ENCODE results near the gene RHEX. TPM values are rescaled to one million over a fixed set of nuclear protein-coding genes. Genes with fewer than 3 reads are reported as not detected.
"Not testable (repeated sequence)": the region's sequence is repeated elsewhere in the genome, so short reads cannot be mapped to it uniquely, and the experiment has no call there.

The RHEX gene
- total RNA-seq: 10 to 100 TPM in 1 of 7 donors, 1 to 10 TPM in 3, under 1 TPM in 2, not detected in 1; 0.15 to 13.3 (median 1.8) TPM
- 1 to 10 TPM in 1 of 2 donors, under 1 TPM in 1; 0.90 to 2.3 TPM for polyA plus RNA-seq
- long read RNA-seq, donor 1: 0 reads
- long read RNA-seq, donor 2: 0 reads
- long read RNA-seq, donor 3, partial matches to known transcripts: 2 of 53 reads
- long read RNA-seq, donor 3, other reads (novel, unspliced or antisense): 51 of 53 reads

- H3K9me3 ChIP-seq; H3K27ac ChIP-seq; intact Hi-C loops (cut with DNase I); H3K36me3 ChIP-seq; H3K27me3 ChIP-seq; H3K4me1 ChIP-seq (ENCODE audit: insufficient read depth); H3K4me3 ChIP-seq; DNase-seq: not testable (repeated sequence)
- 94 to 95% (median 94%) methylated on average over 17 of the region's 17 CpGs for WGBS, 3 donors
Observed at GRCh38 chr1:206052919-206053610, at the start of gene RHEX. TSS of gene RHEX (plus strand) at chr1:206053173. CDS start at chr1:206097829, 44,656 bp downstream.

- WGBS, 3 donors: 97 to 98% (median 97%) methylated on average over 7 of the region's 7 CpGs
Observed at GRCh38 chr1:206003854-206004800, 48.8 kb upstream of the RHEX start.

GRCh38 chr1:206004826-206005225 lies 48.1 kb upstream of the RHEX start:
- TF ChIP-seq EP300 (IDR thresholded peaks at IDR 0.05): no peak
- no peak for TF ChIP-seq POLR2A (IDR thresholded peaks at IDR 0.05)
- TF ChIP-seq CTCF (IDR thresholded peaks at IDR 0.05): no peak
- intact Hi-C loops (cut with DNase I): no loop called here
- 75 to 78% (median 76%) methylated on average over 12 of the region's 12 CpGs for WGBS, 3 donors
- Histone ChIP-seq H3K36me3 (no peaks in the 10 kb centered on the region), H3K4me3 (no peak overlapping the region), H3K27ac (no peak overlapping the region), H3K4me1 (ENCODE audit: insufficient read depth) (peaks cover 11% of the 10 kb centered on the region), H3K9me3 (no peaks in the 10 kb centered on the region), H3K27me3 (no peaks in the 10 kb centered on the region)
- DNase-seq: no peak

More at GRCh38 chr1:206003854-206004800, 48.8 kb upstream of the RHEX start:
- TF ChIP-seq CTCF (IDR thresholded peaks at IDR 0.05): no peak
- TF ChIP-seq POLR2A (IDR thresholded peaks at IDR 0.05): no peak
- no peak for TF ChIP-seq EP300 (IDR thresholded peaks at IDR 0.05)
- H3K27me3 ChIP-seq: no peaks in the 10 kb centered on the region
- no peak overlapping the region for H3K27ac ChIP-seq
- no peaks in the 10 kb centered on the region for H3K9me3 ChIP-seq
- intact Hi-C loops (cut with DNase I): no loop called here
- DNase-seq: no peak
- H3K4me3 ChIP-seq: no peak overlapping the region
- H3K4me1 ChIP-seq (ENCODE audit: insufficient read depth): peaks cover 11% of the 10 kb centered on the region
- no peaks in the 10 kb centered on the region for H3K36me3 ChIP-seq

- TF ChIP-seq CTCF (IDR thresholded peaks at IDR 0.05) (no peak), EP300 (IDR thresholded peaks at IDR 0.05) (no peak), POLR2A (IDR thresholded peaks at IDR 0.05) (no peak)
Observed at GRCh38 chr1:206005234-206005633, 47.7 kb upstream of the RHEX start.

More at GRCh38 chr1:206005234-206005633, 47.7 kb upstream of the RHEX start:
- no peaks in the 10 kb centered on the region for H3K27me3 ChIP-seq
- H3K4me1 ChIP-seq (ENCODE audit: insufficient read depth): peaks cover 11% of the 10 kb centered on the region
- 76 to 89% (median 82%) methylated on average over 7 of the region's 7 CpGs for WGBS, 3 donors
- no peaks in the 10 kb centered on the region for H3K36me3 ChIP-seq
- intact Hi-C loops (cut with DNase I): no loop called here
- no peaks in the 10 kb centered on the region for H3K9me3 ChIP-seq
- no peak for DNase-seq
- no peak overlapping the region for H3K4me3 ChIP-seq
- no peak overlapping the region for H3K27ac ChIP-seq

Data from ovary (tissue), 10 donors.